Ishikawa (cell line): ENCODE measurements around the gene MT1A.

Experiments
- CEBPB ChIP-seq: IDR thresholded peaks from 2 replicates; pipeline ENCODE4 v1.6.1; 2012
- CREB1 ChIP-seq: IDR thresholded peaks from 2 replicates; pipeline ENCODE4 v1.6.1; 2012; ENCODE audit warnings: low read depth
- EGR1 ChIP-seq: IDR thresholded peaks from 2 replicates; pipeline ENCODE4 v1.6.1; 2012
- EP300 ChIP-seq: IDR thresholded peaks from 2 replicates; pipeline ENCODE4 v1.6.1; 2012; ENCODE audit warnings: borderline replicate concordance
- FOXM1 ChIP-seq: IDR thresholded peaks from 2 replicates; pipeline ENCODE4 v1.6.1; 2012; ENCODE audit warnings: low read depth, borderline replicate concordance
- RAD21 ChIP-seq: IDR thresholded peaks from 2 replicates; pipeline ENCODE4 v1.6.1; 2012; ENCODE audit warnings: low read depth
- TAF1 ChIP-seq: IDR thresholded peaks from 2 replicates; pipeline ENCODE4 v1.6.1; 2012; ENCODE audit warnings: low read depth, mild to moderate bottlenecking
- TEAD4 ChIP-seq: IDR thresholded peaks from 2 replicates; pipeline ENCODE4 v1.6.1; 2012
- YY1 ChIP-seq: IDR thresholded peaks from 2 replicates; pipeline ENCODE4 v1.6.1; 2012; ENCODE audit warnings: low read depth
- TF ChIP-seq, protein P1 (sequence below): IDR thresholded peaks from 2 replicates; pipeline ENCODE4 v1.6.1; 2012
- TF ChIP-seq, protein P2 (sequence below): IDR thresholded peaks from 2 replicates; pipeline ENCODE4 v1.6.1; 2012; ENCODE audit warnings: low read depth, mild to moderate bottlenecking

DNA sequence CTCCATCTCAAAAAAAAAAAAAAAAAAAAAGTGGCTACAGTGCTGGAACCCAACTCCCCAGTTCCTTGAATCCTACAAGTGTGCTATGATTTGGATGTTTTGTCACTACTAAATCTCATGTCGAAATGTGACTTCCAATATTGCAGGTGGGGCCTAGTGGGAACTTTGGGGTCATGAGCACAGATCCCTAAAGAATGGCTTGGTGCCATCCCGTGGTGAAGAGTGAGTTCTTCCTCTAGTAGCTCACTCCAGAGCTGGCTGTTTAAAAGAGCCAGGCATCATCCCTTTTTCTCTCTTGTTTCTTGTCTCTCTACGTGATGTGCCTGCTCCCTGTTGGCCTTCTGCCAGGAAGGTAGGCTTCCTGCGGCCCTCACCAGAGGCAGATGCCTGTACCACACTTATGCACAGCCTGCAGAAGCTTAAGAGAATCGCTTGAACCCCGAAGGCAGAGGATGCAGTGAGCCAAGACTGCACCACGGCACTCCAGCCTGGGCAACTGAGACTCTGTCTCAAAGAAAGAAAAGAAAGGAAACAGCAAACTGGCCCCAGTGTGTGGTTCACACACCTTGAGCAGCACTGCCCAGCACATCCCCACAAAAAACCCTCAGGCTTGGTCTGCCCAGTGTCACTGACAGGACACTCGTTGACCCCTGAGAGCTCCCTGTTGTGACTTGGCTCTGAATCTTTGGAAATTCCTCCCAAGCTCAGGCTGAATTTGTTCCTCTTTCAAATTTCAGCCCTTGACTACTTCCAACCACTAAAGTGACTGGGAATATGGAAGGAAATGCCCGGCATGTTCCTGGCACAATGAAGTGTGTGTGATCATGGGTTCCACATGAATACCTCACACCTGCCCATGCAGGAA is 9.7 kb upstream of the MT1A start:
- TF ChIP-seq RAD21, result no peak
- TF ChIP-seq EP300, result no peak
- TF ChIP-seq, protein P1, sequence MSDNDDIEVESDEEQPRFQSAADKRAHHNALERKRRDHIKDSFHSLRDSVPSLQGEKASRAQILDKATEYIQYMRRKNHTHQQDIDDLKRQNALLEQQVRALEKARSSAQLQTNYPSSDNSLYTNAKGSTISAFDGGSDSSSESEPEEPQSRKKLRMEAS, result no peak
- TF ChIP-seq TAF1, result no peak
- TF ChIP-seq, protein P2, sequence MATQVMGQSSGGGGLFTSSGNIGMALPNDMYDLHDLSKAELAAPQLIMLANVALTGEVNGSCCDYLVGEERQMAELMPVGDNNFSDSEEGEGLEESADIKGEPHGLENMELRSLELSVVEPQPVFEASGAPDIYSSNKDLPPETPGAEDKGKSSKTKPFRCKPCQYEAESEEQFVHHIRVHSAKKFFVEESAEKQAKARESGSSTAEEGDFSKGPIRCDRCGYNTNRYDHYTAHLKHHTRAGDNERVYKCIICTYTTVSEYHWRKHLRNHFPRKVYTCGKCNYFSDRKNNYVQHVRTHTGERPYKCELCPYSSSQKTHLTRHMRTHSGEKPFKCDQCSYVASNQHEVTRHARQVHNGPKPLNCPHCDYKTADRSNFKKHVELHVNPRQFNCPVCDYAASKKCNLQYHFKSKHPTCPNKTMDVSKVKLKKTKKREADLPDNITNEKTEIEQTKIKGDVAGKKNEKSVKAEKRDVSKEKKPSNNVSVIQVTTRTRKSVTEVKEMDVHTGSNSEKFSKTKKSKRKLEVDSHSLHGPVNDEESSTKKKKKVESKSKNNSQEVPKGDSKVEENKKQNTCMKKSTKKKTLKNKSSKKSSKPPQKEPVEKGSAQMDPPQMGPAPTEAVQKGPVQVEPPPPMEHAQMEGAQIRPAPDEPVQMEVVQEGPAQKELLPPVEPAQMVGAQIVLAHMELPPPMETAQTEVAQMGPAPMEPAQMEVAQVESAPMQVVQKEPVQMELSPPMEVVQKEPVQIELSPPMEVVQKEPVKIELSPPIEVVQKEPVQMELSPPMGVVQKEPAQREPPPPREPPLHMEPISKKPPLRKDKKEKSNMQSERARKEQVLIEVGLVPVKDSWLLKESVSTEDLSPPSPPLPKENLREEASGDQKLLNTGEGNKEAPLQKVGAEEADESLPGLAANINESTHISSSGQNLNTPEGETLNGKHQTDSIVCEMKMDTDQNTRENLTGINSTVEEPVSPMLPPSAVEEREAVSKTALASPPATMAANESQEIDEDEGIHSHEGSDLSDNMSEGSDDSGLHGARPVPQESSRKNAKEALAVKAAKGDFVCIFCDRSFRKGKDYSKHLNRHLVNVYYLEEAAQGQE, result no peak
- TF ChIP-seq EGR1, result no peak
- no peak for TF ChIP-seq FOXM1
- no peak for TF ChIP-seq CEBPB
- no peak for TF ChIP-seq YY1
- TF ChIP-seq TEAD4, result no peak
- TF ChIP-seq CREB1, result no peak
